ENCODE measurements around the gene TBC1D12. TPM values are rescaled to one million over a fixed set of nuclear protein-coding genes. Genes with fewer than 3 reads are reported as not detected.
A peak's percentile ranks its signal among the peaks of the same experiment; 100 is the strongest.

TBC1D12 gene
- total RNA-seq, 1 experiment from 2014 or later = 17.8 TPM

DNA sequence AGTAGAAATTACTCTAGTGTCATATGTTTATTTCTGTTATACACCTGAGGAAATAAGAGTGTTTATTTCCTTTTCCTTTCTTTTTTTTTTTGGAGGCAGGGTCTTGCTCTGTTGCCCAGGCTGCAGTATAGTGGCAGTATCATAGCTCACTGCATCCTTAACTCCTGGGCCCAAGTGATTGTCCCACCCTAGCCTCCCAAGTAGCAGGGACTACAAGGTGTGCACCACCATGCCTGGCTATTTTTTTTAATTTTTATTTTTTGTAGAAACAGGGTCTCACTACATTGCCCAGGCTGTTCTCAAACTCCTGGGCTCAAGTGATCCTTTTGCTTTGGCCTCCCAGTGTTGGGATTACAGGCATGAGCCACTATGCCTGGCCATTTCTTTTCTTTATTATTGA, 37.8 kb downstream of the TBC1D12 start:
- in situ Hi-C loops (cut with HindIII; ENCODE audit: low sequenced_read_pairs) = no loop called here
- no peak for DNase-seq (ENCODE audit: low spot score)

DNA sequence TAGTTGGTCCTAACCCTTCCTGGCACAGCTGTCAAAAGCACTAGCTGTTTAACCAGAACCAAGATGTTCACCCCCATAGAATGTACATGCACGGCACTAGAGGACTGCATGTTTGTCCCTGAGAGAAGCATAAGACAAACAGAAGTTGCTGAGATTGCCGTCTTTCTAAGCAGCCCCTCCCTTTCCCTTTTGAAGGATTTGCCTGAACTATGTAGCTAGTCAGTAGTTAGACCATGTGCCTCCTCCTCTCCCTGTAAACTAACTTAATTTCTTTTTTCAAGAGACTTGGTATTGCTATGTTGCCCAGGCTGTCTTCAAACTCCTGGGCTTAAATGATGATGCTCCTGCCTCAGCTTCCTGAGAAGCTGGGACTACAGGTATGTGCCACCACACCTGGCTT, 40.7 kb downstream of the TBC1D12 start:
- in situ Hi-C loops (cut with HindIII; ENCODE audit: low sequenced_read_pairs) = no loop called here
- no peak for DNase-seq (ENCODE audit: low spot score)

DNA sequence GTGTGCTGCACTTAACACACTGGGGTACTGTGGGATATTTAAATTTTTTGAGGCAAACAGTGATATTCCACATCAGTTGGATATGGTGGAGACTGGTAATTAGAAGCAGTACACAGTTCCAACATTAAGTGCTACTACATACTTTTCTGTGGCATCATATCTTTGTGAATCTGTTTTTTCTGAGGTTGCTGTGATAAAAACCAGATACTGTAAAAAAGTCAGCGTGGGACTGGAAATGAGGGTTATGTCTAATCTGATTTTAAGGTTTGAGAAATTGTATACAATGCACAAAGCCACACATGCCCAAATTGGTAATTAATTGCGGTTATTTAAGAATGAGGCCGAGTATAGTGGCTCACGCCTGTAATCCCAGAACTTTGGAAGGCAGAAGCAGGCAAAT, 41.2 kb downstream of the TBC1D12 start:
- in situ Hi-C loops (cut with HindIII; ENCODE audit: low sequenced_read_pairs) = no loop called here
- DNase-seq (ENCODE audit: low spot score) = no peak

DNA sequence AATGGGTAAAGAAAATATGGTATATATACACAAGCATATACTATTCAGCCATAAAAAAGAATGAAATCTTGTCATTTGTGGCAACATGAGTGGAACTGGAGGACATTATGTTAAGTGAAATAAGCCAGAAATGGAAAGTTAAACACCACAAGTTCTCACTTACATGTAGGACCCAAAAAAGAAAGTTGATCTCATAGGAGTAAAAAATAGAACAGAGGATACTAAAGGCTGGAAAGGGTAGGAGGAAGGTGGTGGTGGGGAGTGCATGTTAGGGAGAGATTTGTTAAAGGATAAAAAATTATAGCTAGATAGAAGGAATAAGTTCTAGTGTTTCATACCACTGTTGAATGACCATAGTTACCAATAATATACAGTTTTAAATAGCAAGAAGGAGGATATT, 48.4 kb downstream of the TBC1D12 start:
- in situ Hi-C loops (cut with HindIII; ENCODE audit: low sequenced_read_pairs) = no loop called here
- DNase-seq (ENCODE audit: low spot score) = no peak

DNA sequence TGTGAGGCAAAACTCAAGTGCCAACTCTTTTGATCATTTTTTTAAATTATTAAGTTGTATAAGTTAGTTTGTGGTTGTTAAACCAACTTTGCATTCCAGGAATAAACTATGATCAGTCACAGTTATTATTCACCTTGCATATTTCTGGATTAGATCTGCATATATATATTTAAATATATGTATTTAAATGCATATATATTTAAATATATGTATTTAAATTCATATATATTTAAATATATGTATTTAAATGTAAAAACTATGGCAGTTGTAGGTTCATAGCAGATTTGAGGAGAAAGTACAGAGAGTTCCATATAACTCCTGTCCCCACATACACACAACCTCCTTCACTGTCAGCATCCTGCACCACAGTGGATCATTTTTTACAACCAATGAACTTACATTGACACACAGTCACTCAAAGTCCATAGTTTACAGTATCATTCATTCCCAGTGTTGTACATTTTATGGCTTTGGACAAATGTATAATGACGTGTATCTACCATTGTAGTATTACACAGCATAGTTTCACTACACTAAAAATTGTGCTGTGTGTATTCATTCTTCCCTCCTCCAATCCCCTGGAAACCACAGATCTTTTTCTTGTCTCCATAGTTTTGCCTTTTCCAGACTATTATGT, 49.7 kb downstream of the TBC1D12 start:
- in situ Hi-C loops (cut with HindIII; ENCODE audit: low sequenced_read_pairs) = no loop called here
- no peak for DNase-seq (ENCODE audit: low spot score)

DNA sequence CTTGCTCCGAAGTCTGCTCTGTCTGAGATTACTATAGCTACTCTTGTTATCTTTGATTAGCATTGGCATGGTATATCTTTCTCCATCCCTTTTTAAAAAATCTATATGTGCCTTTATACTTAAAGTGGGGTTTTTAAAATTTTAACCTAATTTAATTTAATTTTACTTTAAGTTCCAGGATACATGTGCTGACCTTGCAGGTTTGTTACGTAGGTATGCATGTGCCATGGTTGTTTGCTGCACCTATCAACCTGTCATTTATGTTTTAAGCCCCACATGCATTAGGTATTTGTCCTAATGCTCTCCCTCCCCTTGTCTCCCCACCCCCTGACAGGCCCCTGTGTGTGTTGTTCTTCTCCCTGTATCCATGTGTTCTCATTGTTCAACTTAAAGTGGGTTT, 54.6 kb downstream of the TBC1D12 start:
- DNase-seq (ENCODE audit: low spot score) = no peak
- in situ Hi-C loops (cut with HindIII; ENCODE audit: low sequenced_read_pairs) = no loop called here

DNA sequence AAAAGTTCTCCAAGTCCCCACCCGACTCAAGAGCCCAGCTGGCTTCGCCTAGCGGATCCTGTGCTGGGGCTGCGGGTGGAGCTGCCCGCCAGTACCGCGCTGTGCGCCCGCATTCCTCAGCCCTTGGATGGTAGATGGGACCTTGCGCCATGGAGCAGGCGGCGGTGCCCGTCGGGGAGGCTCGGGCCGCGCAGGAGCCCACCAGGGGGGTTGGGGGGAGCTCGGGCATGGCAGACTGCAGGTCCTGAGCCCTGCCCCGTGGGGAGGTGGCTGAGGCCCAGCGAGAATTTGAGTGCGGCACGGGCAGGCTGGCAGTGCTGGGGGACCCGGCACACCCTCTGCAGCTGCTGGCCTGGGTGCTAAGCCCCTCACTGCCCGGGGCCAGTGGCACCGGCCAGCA, 57.0 kb downstream of the TBC1D12 start:
- no peak for DNase-seq (ENCODE audit: low spot score)
- in situ Hi-C loops (cut with HindIII; ENCODE audit: low sequenced_read_pairs) = no loop called here

DNA sequence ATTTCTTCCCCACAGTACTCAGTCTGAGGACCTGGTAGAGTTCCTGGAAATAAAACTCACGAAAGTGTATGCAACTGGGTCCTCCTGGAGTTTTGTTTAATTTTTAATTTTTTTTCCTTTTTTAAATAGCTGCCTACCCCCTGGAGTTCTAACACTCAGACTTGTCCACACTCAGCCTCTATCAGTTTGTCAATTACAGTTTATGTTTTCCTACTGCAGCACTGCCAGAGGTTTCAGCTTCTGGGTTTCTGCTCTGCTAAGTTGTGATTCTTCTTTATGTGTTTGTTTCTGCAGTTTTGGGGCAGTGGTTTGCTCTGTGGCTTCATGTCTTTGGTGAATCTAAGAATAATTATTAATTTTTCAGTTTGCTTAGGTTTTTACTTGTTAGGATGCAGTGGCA, 59.2 kb downstream of the TBC1D12 start:
- in situ Hi-C loops (cut with HindIII; ENCODE audit: low sequenced_read_pairs) = no loop called here
- DNase-seq (ENCODE audit: low spot score) = no peak

DNA sequence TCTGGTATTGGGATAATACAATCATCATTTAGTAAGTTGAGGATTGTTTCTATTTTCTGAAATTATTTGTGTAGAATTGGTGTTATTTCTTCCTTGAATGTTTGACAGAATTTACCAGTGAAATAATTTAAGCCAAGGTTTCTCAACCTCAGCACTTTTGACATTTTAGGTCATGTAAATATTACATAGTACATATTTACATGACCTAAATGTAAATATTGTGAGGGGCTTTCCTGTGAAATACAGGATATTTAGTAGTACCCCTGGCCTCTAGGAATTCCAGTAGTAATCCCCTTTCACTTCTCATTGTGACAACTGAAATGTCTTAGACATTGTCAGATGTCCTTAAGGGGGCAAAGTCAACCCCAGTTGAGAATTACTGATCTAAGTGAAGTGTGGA, 59.8 kb downstream of the TBC1D12 start:
- in situ Hi-C loops (cut with HindIII; ENCODE audit: low sequenced_read_pairs) = no loop called here
- DNase-seq (ENCODE audit: low spot score) = no peak

DNA sequence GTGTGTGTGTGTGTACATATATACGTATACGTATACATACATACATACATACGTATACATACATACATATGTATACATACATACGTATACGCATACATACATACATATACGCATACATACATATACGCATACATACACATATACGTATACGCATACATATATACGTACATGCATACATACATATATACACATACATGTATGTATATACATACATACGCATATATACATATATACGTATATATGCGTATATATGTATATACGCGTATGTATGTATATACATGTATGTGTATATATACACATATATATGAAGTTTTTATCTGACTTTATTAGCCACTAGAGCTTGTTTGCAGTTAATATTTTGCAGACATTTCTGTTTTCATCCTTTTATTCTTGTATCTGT, 63.3 kb downstream of the TBC1D12 start:
- in situ Hi-C loops (cut with HindIII; ENCODE audit: low sequenced_read_pairs) = no loop called here
- DNase-seq (ENCODE audit: low spot score) = no peak

DNA sequence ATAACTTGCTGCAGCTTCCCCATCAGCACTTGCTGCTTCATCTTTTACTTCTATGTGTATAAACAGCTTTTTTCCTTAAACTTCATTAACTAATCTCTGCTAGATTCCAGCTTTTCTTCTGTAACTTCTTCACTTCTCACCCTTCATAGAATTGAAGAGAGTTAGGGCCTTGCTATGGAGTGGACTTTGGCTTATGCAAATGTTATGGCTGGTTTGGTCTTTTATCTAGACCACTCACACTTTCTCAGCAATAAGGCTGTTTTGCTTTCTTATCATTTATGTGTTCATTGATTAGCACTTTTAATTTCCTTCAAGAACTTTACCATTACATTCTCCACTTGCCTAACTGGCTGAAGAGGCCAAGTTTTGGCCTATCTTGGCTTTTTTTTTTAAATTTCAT, 79.1 kb downstream of the TBC1D12 start:
- in situ Hi-C loops (cut with HindIII; ENCODE audit: low sequenced_read_pairs) = no loop called here
- DNase-seq (ENCODE audit: low spot score) = no peak

DNA sequence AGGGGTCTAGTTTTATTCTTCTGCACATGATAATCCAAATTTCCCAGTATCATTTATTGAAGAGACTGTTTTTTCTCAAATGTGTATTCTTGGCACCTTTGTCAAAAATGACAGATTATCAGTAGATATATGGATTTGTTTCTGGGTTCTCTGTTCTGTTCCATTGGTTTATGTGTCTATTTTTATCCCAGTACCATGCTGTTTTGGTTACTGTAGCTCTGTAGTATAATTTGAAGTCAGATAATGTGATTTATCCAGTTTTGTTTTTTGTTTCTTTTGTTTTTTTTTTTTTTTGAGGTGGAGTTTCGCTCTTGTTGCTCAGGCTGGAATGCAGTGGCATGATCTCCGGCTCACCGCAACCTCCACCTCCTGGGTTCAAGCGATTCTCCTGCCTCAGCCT, 81.6 kb downstream of the TBC1D12 start:
- DNase-seq (ENCODE audit: low spot score) = no peak
- in situ Hi-C loops (cut with HindIII; ENCODE audit: low sequenced_read_pairs) = no loop called here

DNA sequence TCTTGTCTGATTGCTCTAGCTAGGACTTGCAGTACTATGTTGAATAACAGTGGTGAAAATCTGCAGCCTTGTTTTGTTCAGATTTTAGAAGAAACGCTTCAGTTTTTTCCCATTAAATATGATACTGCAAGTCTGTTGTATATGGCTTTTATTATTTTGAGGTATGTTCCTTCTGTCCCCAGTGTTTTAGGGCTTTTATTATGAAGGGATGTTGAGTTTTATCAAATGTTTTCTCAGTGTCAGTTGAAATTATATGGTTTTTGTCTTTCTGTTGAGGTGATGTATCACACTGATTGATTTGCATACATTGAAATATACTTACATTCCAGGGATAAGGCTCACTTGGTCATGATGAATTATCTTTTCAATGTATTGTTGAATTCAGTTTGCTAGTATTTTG, 82.8 kb downstream of the TBC1D12 start:
- in situ Hi-C loops (cut with HindIII; ENCODE audit: low sequenced_read_pairs) = no loop called here

DNA sequence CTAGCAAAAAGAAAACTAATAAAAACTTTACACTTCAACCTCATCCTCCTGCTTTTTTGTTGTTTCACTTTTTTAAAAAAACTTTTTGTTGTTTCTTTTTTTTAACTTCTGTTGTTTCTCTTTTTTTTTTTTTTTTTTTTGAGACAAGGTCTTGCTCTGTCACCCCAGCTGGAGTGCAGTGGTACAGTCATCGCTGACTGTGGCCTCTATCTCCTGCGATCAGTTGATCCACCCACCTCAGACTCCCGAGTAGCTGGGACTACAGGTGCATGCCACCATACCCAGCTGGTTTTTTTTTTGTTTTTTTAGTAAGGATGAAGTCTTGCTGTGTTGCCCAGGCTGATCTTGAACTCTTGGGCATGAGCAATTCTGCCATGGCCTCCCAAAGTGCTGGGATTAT, 85.2 kb downstream of the TBC1D12 start:
- no peak for DNase-seq (ENCODE audit: low spot score)
- in situ Hi-C loops (cut with HindIII; ENCODE audit: low sequenced_read_pairs) = no loop called here

More for the DNA sequence above, 82.8 kb downstream of the TBC1D12 start:
- no peak for DNase-seq (ENCODE audit: low spot score)

DNA sequence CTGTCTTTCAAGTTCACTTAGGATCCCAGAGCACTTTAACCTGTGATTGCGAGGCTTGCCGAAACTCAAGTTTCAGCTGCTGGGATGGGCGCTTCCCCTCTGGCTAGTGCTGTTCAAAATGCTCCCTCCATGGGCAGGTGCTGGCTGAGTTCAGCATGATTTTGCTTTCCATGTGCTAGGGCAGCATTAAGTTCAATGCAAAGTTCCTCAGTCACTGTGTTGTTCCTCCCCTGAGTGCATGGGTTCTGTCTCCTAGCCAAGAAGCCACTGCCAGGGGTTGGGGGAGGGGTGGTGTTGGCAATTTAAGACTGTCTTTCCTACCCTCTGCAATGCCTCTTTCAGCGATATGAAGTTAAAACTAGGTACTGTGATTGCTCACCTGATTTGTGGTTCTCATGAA, 86.8 kb downstream of the TBC1D12 start:
- in situ Hi-C loops (cut with HindIII; ENCODE audit: low sequenced_read_pairs) = no loop called here
- no peak for DNase-seq (ENCODE audit: low spot score)

DNA sequence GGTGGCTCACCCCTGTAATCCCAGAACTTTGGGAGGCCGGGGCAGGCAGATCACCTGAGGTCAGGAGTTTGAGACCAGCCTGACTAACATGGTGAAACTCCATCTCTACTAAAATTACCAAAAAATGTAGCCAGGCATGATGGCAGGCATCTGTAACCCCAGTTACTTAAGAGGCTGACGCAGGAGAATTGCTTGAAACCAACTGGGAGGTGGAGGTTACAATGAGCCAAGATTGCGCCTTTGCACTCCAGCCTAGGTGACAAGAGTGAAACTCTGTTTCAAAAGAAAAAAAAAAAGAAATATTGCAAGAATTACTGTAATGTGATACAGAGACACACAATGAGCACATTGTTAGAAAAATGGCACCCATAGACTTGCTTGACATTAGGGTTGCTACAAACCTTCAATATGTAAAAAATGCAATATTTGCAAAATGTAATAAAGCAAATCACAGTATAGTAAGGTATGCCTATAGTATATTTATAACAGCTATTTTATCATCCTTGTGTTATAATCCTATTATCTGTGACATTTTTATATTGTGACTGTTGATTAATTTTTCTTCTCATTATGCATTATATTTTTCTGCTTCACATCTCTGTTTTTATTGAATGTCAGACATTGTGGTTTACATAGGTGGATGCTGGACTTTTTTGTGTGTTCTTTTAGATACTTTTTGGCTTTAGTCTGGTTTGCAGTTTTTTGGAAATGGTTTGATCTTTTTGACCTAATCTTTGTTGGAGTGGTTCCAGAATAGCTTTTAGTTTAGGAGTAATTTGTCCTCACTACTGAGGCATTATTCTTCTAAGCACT, 87.8 kb downstream of the TBC1D12 start:
- DNase-seq (ENCODE audit: low spot score) = no peak
- in situ Hi-C loops (cut with HindIII; ENCODE audit: low sequenced_read_pairs) = no loop called here

DNA sequence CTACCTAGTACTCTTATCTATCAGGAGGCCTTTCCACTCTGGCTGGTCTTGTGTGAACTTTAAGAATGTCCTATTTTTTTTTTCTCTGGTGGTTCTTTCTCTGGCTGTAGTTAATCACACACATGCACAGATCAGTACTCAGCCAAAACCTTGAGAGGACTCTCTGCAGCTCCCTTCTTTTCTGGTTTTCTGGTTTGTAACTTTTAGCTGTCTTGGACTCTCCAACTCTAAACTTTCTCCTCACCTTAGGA, 88.4 kb downstream of the TBC1D12 start:
- DNase-seq (ENCODE audit: low spot score) = no peak
- in situ Hi-C loops (cut with HindIII; ENCODE audit: low sequenced_read_pairs) = no loop called here

DNA sequence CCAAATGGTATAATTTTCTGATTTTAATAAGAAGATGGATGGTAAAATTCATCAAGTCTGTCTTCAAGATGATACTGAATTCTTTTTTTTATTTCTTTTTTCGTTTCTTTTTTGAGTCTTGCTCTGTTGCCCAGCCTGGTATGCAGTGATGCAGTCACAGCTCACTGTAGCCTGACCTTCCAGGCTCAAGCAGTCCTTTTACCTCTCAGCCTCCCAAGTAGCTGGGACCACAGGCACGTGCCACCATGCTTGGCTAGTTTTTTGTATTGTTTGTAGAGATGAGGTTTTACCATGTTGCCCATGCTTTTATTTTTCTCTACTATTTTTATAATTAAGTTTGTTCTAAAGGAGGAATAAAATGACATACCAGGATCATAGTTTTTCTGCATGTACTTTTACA, 91.1 kb downstream of the TBC1D12 start:
- in situ Hi-C loops (cut with HindIII; ENCODE audit: low sequenced_read_pairs) = no loop called here
- DNase-seq (ENCODE audit: low spot score) = no peak

DNA sequence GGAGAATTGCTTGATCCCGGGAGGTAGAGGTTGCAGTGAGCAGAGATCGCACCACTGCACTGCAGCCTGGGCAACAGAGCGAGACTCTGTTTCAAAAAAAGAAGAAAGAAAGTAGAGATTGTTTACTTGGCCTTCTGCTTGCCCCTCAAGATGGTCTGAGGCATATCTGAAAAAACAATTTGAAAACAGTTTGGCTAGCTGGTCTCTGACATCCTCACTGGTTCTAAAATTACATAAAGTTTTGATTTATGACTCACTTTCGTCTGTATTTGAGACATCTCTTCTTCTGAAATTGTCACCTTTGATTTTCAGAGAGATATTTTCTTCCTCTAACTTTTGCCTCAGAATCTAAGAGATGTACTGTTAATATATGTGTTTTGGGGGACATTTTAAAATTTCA, 93.7 kb downstream of the TBC1D12 start:
- DNase-seq (ENCODE audit: low spot score) = no peak
- in situ Hi-C loops (cut with HindIII; ENCODE audit: low sequenced_read_pairs) = no loop called here

DNA sequence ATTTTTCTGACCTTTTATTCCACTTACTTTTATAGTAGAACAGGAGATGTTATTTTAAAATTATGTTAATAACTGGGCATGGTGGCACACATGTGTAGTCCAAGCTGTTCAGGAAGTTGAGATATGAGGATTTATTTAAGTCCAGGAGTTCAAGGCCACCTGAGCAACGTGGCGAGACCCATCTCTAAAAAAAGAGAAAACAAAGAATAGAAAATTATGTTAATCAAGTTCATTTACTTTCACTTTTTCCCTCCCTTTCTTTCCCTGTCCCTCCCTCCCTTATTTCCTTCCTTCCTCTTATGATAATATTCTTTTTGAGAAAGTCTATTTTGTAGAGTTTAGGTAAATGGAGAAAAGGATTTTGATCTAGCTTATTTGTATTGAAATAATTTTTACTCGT, 94.3 kb downstream of the TBC1D12 start:
- DNase-seq (ENCODE audit: low spot score) = no peak
- in situ Hi-C loops (cut with HindIII; ENCODE audit: low sequenced_read_pairs) = no loop called here

DNA sequence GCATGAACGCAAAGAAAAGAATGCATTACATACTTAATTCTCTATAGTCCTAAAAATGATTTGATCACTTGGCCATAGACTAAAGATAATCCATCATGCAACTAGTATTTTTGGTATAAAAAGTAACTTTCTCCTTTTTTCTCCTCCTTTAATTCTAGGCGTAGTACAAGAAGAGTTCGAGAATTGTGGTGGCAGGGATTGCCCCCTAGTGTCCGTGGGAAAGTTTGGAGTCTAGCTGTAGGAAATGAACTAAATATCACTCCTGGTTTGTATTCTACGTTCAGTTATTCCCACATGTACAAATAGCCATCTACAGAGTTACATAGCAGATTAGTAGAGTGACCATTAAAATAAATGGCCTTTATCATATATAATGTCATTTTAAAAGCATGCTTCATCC, 97.7 kb downstream of the TBC1D12 start:
- in situ Hi-C loops (cut with HindIII; ENCODE audit: low sequenced_read_pairs) = no loop called here

More for the DNA sequence above, 97.7 kb downstream of the TBC1D12 start:
- peak; percentile 4 for DNase-seq (ENCODE audit: low spot score)
